Keratinocyte (primary cell): ENCODE measurements around the gene DGCR8. TPM values are rescaled to one million over a fixed set of nuclear protein-coding genes. Genes with fewer than 3 reads are reported as not detected.

Source experiments
- DNase-seq: peaks from one replicate; pipeline ENCODE4 v3.0.0-alpha.2; 2011; ENCODE audit warnings: low read depth, missing footprints, low spot score
- FAIRE-seq: peaks from 2 replicates; lab custom pipeline; 2011; peaks lifted over from hg19 to GRCh38; lab: Jason Lieb, UNC
- H2AFZ ChIP-seq: 2 replicates; pipeline ENCODE4 v1.6.0; 2012; ENCODE audit warnings: low read length, control low read depth, inconsistent platforms; ENCODE audit not compliant: control insufficient read depth
- H3K27ac ChIP-seq: 2 replicates; pipeline ENCODE4 v1.5.1; 2011; ENCODE audit warnings: low read length; ENCODE audit not compliant: control insufficient read depth, insufficient read depth
- H3K27me3 ChIP-seq: 3 replicates; pipeline ENCODE4 v1.6.0; 2011; ENCODE audit warnings: low read length; ENCODE audit not compliant: control insufficient read depth, insufficient read depth; ENCODE audit errors: extremely low read depth
- H3K36me3 ChIP-seq, 2 experiments: 2 replicates in 1 of 2; 3 replicates in 1 of 2; pipeline ENCODE4 v1.5.1; 2011; ENCODE audit warnings: low read length in 2 of 2, mild to moderate bottlenecking in 1 of 2; ENCODE audit not compliant: control insufficient read depth in 2 of 2, insufficient read depth in 2 of 2; ENCODE audit errors: extremely low read depth in 1 of 2
- H3K4me1 ChIP-seq: 3 replicates; pipeline ENCODE4 v1.5.1; 2011; ENCODE audit warnings: low read length; ENCODE audit not compliant: control insufficient read depth, insufficient read depth; ENCODE audit errors: extremely low read depth
- H3K4me2 ChIP-seq: 3 replicates; pipeline ENCODE4 v1.6.0; 2011; ENCODE audit warnings: low read depth, low read length; ENCODE audit not compliant: control insufficient read depth, insufficient read depth; ENCODE audit errors: extremely low read depth
- H3K4me3 ChIP-seq, 3 experiments: fragments of 200-600 bp in 1 of 3; sonication (generic) in 1 of 3; 2 replicates in 2 of 3; 3 replicates in 1 of 3; pipeline ENCODE4 v1.5.1; 2011 to 2016; ENCODE audit warnings: low read length in 3 of 3, mild to moderate bottlenecking in 3 of 3, control low read depth in 2 of 3, inconsistent platforms in 1 of 3, low read depth in 1 of 3, mixed read lengths in 1 of 3, mixed run types in 1 of 3, moderate library complexity in 1 of 3; ENCODE audit not compliant: control insufficient read depth in 2 of 3, insufficient read depth in 2 of 3; ENCODE audit errors: extremely low read depth in 1 of 3
- H3K79me2 ChIP-seq: 2 replicates; pipeline ENCODE4 v1.6.0; 2012; ENCODE audit warnings: low read length; ENCODE audit not compliant: control insufficient read depth, insufficient read depth
- H3K9ac ChIP-seq: 3 replicates; pipeline ENCODE4 v1.6.0; 2011; ENCODE audit warnings: low read length; ENCODE audit not compliant: control insufficient read depth, insufficient read depth; ENCODE audit errors: extremely low read depth
- H3K9me1 ChIP-seq: 3 replicates; pipeline ENCODE4 v1.6.0; 2011; ENCODE audit warnings: low read length; ENCODE audit not compliant: control insufficient read depth, insufficient read depth; ENCODE audit errors: extremely low read depth
- H3K9me3 ChIP-seq: 2 replicates; pipeline ENCODE4 v1.5.1; 2012; ENCODE audit warnings: low read depth, low read length; ENCODE audit not compliant: control insufficient read depth
- H4K20me1 ChIP-seq: 3 replicates; pipeline ENCODE4 v1.6.0; 2011; ENCODE audit warnings: low read length; ENCODE audit not compliant: control insufficient read depth, insufficient read depth; ENCODE audit errors: extremely low read depth
- CTCF ChIP-seq, 3 experiments: IDR thresholded peaks in 1 of 3; conservative IDR thresholded peaks in 1 of 3; optimal IDR thresholded peaks in 1 of 3; 2 replicates in 2 of 3; 3 replicates in 1 of 3; pipeline versions ENCODE3 to v1.5.1; 2011; ENCODE audit warnings: low read length in 3 of 3, mild to moderate bottlenecking in 3 of 3, moderate library complexity in 2 of 3, control low read depth in 1 of 3, inconsistent platforms in 1 of 3; ENCODE audit not compliant: insufficient read depth in 2 of 3; ENCODE audit errors: extremely low read depth in 1 of 3
- EZH2 ChIP-seq: IDR thresholded peaks from one replicate; pipeline ENCODE4 v1.6.1; 2012; ENCODE audit warnings: inconsistent platforms, mild to moderate bottlenecking, low read length, moderate library complexity
- dilution Hi-C: fragments of 300-500 bp; cut with MboI; formaldehyde crosslinking; loops from one replicate; pipeline ENCODE4 v1.7.0; 2020; ENCODE audit warnings: low sequenced_read_pairs; ENCODE audit not compliant: extremely low pct_ligation_motif_present
- polyA plus RNA-seq, 5 experiments: library from polyadenylated mRNA; depleted of rRNA in 3 of 5; stranded (reverse) in 3 of 5; stranded (forward) in 1 of 5; unstranded in 1 of 5; fragments of >200 nt; gene quantifications; 1 replicate in 1 of 5; 2 replicates in 3 of 5; 3 replicates in 1 of 5; pipeline versions ENCODE4 v1.2.1 to v1.2.3, GENCODE V29; 2011 to 2012; ENCODE audit warnings: missing spikeins in 2 of 5, low read depth in 1 of 5, low replicate concordance in 1 of 5

Gene DGCR8
- polyA plus RNA-seq, 1 donor (not counting 4 experiments of a cell fraction or from before 2014, with no cell fraction given), result 17.2 TPM

DNA sequence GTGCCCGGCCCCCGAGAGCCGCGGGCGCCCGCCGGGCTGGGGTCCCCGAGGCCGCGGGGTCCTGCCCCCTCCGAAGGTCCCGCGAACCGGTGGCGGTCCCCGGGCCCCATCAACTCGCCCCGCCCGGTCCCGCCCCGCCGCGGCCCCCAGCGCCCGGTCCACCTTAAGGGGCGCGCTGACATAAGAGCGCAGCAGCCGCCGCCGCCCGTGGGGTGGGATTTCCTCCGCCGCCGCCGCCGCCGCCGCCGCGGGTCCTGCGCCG lies 51.5 kb downstream of the DGCR8 start, which contains the start of gene ZDHHC8:
TSS of gene ZDHHC8 (plus strand) at position 208 of the 262 bp plus-strand sequence. CDS start 144 bp downstream, outside the sequence.
- Histone ChIP-seq H3K4me3 (peak within 1 kb of the TSS; percentile 65 to 86 (median 71)), H2AFZ (peak within 1 kb of the TSS; percentile 51), H4K20me1 (peaks cover 15% of the 10 kb centered on the region), H3K79me2 (peaks cover 41% of the 10 kb centered on the region), H3K4me1 (peaks cover 13% of the 10 kb centered on the region), H3K9me3 (no peaks in the 10 kb centered on the region), H3K9me1 (no peaks in the 10 kb centered on the region), H3K9ac (peak within 1 kb of the TSS; percentile 77), H3K27me3 (no peaks in the 10 kb centered on the region), H3K27ac (peak within 1 kb of the TSS; percentile 6), H3K4me2 (peak within 1 kb of the TSS; percentile 93), H3K36me3 (peaks cover 0 to 7% of the 10 kb centered on the region in 2 experiments)
- TF ChIP-seq EZH2 (no peak), CTCF (optimal IDR thresholded peaks at IDR 0.05 in 1 of 3, IDR thresholded peaks at IDR 0.05 in 1 of 3, conservative IDR thresholded peaks at IDR 0.05 in 1 of 3; ENCODE audit: extremely low read depth in 1 of 3, insufficient read depth in 2 of 3, low read length in 3 of 3) (no peak)
- DNase-seq (no peak), FAIRE-seq (no peak)
- dilution Hi-C loops, result no loop called here

GRCh38 chr22:20131859-20132685 lies 52.0 kb downstream of the DGCR8 start:
- Histone ChIP-seq H3K9ac (peak overlapping the region; percentile 77), H3K36me3 (peaks cover 0 to 9% of the 10 kb centered on the region in 2 experiments), H3K79me2 (peaks cover 46% of the 10 kb centered on the region), H4K20me1 (peaks cover 20% of the 10 kb centered on the region), H3K4me3 (peak overlapping the region; percentile 41 to 86 (median 71)), H3K27ac (peak overlapping the region; percentile 6), H3K4me1 (peaks cover 13% of the 10 kb centered on the region), H3K4me2 (peak overlapping the region; percentile 93), H3K27me3 (no peaks in the 10 kb centered on the region), H3K9me1 (no peaks in the 10 kb centered on the region), H2AFZ (no peak overlapping the region), H3K9me3 (no peaks in the 10 kb centered on the region)
- FAIRE-seq (no peak), DNase-seq (no peak)
- dilution Hi-C loops, result no loop called here
- TF ChIP-seq EZH2 (no peak), CTCF (optimal IDR thresholded peaks at IDR 0.05 in 1 of 3, IDR thresholded peaks at IDR 0.05 in 1 of 3, conservative IDR thresholded peaks at IDR 0.05 in 1 of 3; ENCODE audit: extremely low read depth in 1 of 3, insufficient read depth in 2 of 3, low read length in 3 of 3) (no peak)
